Measurements from ENCODE around the gene RXFP2.

The RXFP2 gene

DNA sequence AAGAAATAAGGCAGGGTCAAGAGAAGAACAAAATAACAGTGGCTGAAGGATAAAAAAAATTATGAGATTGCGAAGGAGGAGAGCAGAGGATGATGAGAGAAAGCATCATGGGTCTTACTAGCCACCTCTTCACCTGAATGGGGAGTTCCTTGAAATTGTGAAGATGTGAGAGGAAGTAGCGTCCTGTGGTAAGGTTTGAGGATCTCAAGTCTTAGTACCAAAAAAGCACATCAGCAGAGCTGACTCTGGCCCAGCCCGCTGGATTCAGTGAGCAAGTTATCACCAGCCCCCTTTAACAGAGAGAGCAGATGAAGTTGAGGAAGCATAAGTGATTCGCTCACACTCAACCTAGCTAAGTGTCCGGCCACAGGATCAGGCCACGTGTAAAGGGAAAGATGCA, 61.8 kb downstream of the RXFP2 start:
- Histone ChIP-seq H3K27ac (ENCODE audit: low read depth, low read length) (no peak overlapping the region), H3K36me3 (ENCODE audit: control insufficient read depth, insufficient read depth, low read length) (no peaks in the 10 kb centered on the region), H3K4me1 (ENCODE audit: control insufficient read depth, insufficient read depth, low read length) (no peaks in the 10 kb centered on the region), H3K9ac (ENCODE audit: low read length) (no peak overlapping the region), H3K27me3 (ENCODE audit: control insufficient read depth, insufficient read depth, low read length) (no peaks in the 10 kb centered on the region), H3K4me3 (ENCODE audit: low read length) (no peak overlapping the region)

DNA sequence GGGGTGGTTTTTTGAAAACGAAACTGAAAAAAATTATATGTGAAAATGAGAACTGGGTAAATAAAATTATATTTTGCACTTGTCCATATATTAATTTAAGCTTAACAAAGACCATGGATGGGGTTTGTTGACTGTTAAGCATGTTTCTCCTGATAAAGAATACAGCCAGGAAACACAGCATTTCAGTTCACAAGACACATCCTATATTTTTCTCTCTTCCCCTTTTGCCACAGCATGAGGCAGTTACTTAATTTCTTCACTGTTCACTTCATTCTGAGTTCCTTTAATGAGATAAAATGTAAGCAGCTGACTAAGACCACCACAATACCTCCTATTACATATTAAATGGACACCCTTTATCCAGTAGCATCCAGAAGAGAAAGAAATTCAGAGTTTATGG, 64.0 kb downstream of the RXFP2 start:
- Histone ChIP-seq H3K27ac (ENCODE audit: low read depth, low read length) (no peak overlapping the region), H3K9ac (ENCODE audit: low read length) (no peak overlapping the region)

DNA sequence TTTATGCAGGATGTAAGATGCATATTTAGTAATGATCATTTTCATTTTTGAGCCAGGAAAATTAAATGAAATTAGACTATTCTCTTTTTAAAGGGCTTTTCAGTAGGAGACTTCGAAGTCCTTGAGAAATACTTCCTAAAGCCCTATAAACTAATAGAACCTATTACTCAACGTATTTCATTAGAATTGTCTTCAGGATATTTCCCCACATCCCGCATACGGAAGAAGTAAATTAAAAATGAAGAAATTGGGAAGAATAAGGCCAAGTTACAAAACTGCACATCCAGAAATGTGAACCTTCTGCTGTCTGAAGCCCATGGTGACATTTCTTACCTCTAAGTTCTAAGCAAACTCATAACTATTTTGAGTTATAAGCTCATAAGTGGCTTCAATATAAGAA, 66.5 kb downstream of the RXFP2 start:
- no peak overlapping the region for H3K27ac ChIP-seq (ENCODE audit: low read depth, low read length)

More for the DNA sequence above, 64.0 kb downstream of the RXFP2 start:
- no peaks in the 10 kb centered on the region for H3K4me1 ChIP-seq (ENCODE audit: control insufficient read depth, insufficient read depth, low read length)
- H3K27me3 ChIP-seq (ENCODE audit: control insufficient read depth, insufficient read depth, low read length) = no peaks in the 10 kb centered on the region
- H3K4me3 ChIP-seq (ENCODE audit: low read length) = no peak overlapping the region
- H3K36me3 ChIP-seq (ENCODE audit: control insufficient read depth, insufficient read depth, low read length) = no peaks in the 10 kb centered on the region

DNA sequence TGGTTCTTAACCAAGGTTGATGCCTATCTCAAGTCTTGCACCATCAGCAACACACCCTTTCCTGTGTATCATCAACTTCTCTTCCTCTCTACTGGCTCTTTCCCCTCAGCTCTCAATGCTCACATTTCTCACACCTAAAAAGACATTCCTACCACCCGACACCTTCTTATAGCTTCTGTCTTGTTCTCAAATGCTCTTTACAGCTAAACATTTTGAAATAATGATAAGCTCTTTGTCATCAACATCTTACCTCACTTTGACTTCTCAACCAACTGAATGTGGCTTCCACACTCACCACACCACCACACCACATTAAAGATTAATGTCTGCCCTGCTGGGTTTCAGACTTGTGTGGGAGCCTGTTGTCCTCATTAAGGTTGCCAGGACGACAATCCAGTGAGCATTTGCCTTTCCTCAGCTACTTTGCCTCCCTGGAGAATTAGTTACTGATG, 67.8 kb downstream of the RXFP2 start:
- H3K4me3 ChIP-seq (ENCODE audit: low read length) = no peak overlapping the region
- H3K27ac ChIP-seq (ENCODE audit: low read depth, low read length) = no peak overlapping the region
- no peaks in the 10 kb centered on the region for H3K36me3 ChIP-seq (ENCODE audit: control insufficient read depth, insufficient read depth, low read length)
- no peaks in the 10 kb centered on the region for H3K27me3 ChIP-seq (ENCODE audit: control insufficient read depth, insufficient read depth, low read length)
- no peak overlapping the region for H3K9ac ChIP-seq (ENCODE audit: low read length)
- H3K4me1 ChIP-seq (ENCODE audit: control insufficient read depth, insufficient read depth, low read length) = no peaks in the 10 kb centered on the region

More for the DNA sequence above, 66.5 kb downstream of the RXFP2 start:
- no peaks in the 10 kb centered on the region for H3K36me3 ChIP-seq (ENCODE audit: control insufficient read depth, insufficient read depth, low read length)
- H3K4me3 ChIP-seq (ENCODE audit: low read length) = no peak overlapping the region
- H3K27me3 ChIP-seq (ENCODE audit: control insufficient read depth, insufficient read depth, low read length) = no peaks in the 10 kb centered on the region
- no peak overlapping the region for H3K9ac ChIP-seq (ENCODE audit: low read length)
- H3K4me1 ChIP-seq (ENCODE audit: control insufficient read depth, insufficient read depth, low read length) = no peaks in the 10 kb centered on the region

DNA sequence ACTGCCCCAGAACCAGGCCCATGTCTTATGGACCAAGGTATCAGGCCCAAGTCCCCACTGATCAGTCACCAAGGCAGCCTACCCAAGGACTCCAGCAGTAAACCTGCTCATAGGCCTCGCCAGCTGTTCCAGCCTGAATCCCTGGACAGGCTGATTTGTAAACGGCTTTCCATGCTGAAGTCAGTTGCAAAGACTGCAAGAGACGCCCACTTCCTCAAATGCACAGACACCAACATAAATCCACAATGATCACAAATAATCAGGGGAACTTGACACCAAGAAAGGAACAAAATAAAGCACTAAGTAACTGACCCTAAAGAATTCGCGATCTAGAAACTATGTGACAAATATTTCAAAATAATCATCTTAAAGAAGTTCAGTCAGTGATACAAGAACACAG, 75.2 kb downstream of the RXFP2 start:
- H3K4me3 ChIP-seq (ENCODE audit: low read length) = no peak overlapping the region
- no peak overlapping the region for H3K27ac ChIP-seq (ENCODE audit: low read depth, low read length)
- H3K27me3 ChIP-seq (ENCODE audit: control insufficient read depth, insufficient read depth, low read length) = no peaks in the 10 kb centered on the region
- no peak overlapping the region for H3K9ac ChIP-seq (ENCODE audit: low read length)
- no peaks in the 10 kb centered on the region for H3K36me3 ChIP-seq (ENCODE audit: control insufficient read depth, insufficient read depth, low read length)
- H3K4me1 ChIP-seq (ENCODE audit: control insufficient read depth, insufficient read depth, low read length) = no peaks in the 10 kb centered on the region

DNA sequence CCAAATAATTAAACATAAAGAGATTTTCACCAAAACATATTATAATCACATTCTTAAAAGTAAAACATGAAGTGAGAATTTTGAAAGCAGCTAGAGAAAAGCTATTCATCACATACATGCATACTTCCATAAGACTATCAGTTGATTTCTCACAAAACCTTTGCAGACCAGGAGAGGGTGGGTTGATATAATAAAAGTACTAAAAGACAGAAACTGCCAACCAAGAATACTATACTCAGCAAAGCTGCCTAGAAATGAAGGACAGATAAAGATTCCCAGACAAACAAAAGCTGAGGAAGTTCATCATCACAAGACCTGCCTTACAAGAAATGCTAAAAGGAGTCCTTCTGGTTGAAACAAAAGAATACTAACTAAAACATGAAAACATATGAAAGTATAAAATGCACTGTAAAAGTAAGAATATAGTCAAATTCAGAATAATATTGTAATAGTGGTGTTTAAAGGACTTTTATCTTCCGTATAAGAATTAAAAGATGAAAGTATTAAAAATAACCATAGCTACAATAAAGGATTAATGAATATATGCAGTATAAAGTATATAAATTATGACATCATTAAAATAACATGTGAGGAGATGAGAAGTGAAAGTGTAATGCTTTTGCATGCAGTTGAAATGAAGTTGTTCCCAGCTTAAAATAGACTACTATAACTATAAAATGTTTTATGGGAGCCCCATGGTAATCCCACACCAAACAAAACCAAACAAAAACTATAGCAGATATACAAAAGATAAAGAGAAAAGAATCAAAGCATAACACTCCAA, 76.2 kb downstream of the RXFP2 start:
- Histone ChIP-seq H3K4me1 (ENCODE audit: control insufficient read depth, insufficient read depth, low read length) (no peaks in the 10 kb centered on the region), H3K4me3 (ENCODE audit: low read length) (no peak overlapping the region), H3K9ac (ENCODE audit: low read length) (no peak overlapping the region)

DNA sequence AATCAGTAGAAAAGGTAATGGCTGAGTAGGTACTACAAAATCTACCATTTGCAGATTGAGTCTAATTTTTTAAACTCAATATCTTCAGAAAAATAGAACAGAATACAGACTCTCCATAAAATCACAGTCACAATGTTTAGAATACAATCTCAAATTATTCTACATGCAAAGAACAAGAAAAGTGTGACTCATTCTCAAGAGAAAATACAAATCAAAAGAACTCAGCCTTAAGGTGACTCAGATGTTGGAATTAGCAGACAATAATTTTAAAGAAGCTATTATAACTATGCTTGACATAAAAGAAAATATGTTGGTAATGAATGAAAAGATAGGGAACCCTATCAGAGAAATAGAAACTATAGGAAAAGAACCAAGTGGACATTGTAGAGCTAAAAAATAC, 78.9 kb downstream of the RXFP2 start:
- no peaks in the 10 kb centered on the region for H3K36me3 ChIP-seq (ENCODE audit: control insufficient read depth, insufficient read depth, low read length)
- no peaks in the 10 kb centered on the region for H3K27me3 ChIP-seq (ENCODE audit: control insufficient read depth, insufficient read depth, low read length)
- no peak overlapping the region for H3K4me3 ChIP-seq (ENCODE audit: low read length)
- H3K4me1 ChIP-seq (ENCODE audit: control insufficient read depth, insufficient read depth, low read length) = no peaks in the 10 kb centered on the region
- no peak overlapping the region for H3K27ac ChIP-seq (ENCODE audit: low read depth, low read length)
- H3K9ac ChIP-seq (ENCODE audit: low read length) = no peak overlapping the region

More for the DNA sequence above, 76.2 kb downstream of the RXFP2 start:
- Histone ChIP-seq H3K27me3 (ENCODE audit: control insufficient read depth, insufficient read depth, low read length) (no peaks in the 10 kb centered on the region), H3K27ac (ENCODE audit: low read depth, low read length) (no peak overlapping the region), H3K36me3 (ENCODE audit: control insufficient read depth, insufficient read depth, low read length) (no peaks in the 10 kb centered on the region)

DNA sequence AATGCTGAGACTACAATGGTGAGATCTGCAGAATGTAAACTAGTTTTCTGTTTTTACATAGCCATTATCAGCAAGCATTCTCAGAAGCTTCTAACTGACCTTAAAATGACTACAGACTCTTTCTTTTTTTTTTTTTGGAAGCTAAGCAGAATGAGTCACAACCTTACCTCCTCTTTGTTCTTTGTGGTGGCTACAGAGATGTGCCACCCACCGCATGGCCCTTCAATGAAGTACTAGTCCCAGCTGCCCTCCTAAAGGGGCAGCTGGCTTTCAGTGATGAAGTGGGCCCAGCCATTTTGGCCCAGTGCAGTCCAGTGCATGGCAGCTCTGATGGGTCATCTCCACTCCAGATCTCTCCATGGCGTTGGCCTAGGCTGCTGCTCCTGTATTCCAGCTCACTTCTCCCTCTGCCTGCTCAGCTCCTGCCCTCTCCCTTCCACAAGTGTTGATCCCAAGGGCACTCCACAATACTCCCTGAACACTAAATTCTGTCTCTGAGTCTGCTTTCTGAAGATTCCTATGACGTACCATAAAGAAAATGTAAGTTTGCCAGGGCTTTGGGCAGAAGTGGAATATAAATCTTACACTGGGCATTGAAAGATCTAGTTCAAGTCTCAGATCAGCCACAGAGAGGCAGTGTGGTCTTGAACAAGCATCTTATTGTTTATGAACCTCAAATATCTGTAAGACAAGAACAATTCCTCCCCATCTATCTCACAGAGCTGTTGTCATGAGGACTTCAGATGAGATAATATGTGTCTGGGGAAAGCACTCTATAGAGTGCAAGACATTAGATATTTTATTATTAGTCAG, 85.6 kb downstream of the RXFP2 start:
- Histone ChIP-seq H3K27ac (ENCODE audit: low read depth, low read length) (no peak overlapping the region), H3K4me1 (ENCODE audit: control insufficient read depth, insufficient read depth, low read length) (no peaks in the 10 kb centered on the region), H3K4me3 (ENCODE audit: low read length) (no peak overlapping the region), H3K9ac (ENCODE audit: low read length) (no peak overlapping the region), H3K36me3 (ENCODE audit: control insufficient read depth, insufficient read depth, low read length) (no peaks in the 10 kb centered on the region), H3K27me3 (ENCODE audit: control insufficient read depth, insufficient read depth, low read length) (no peaks in the 10 kb centered on the region)

DNA sequence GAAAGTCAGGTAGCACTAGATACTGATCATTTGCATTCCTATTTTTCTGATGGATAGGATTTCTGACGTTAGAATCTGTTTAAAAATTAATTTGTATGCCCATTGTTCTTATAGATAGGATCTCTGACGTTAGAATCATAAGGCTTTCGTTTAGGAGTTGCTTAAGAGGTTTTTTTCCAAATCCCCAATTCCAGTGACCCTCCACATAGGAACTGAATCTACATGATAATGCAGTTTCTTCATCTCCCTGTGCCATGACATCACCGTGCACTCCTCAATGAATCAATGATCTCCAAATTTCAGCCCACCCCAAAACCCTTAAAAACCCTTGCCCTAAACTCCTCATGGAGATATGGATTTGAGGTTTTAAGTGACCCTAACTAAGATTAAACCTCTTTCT, 87.2 kb downstream of the RXFP2 start:
- Histone ChIP-seq H3K36me3 (ENCODE audit: control insufficient read depth, insufficient read depth, low read length) (no peaks in the 10 kb centered on the region), H3K27ac (ENCODE audit: low read depth, low read length) (no peak overlapping the region), H3K9ac (ENCODE audit: low read length) (no peak overlapping the region), H3K27me3 (ENCODE audit: control insufficient read depth, insufficient read depth, low read length) (no peaks in the 10 kb centered on the region), H3K4me1 (ENCODE audit: control insufficient read depth, insufficient read depth, low read length) (no peaks in the 10 kb centered on the region), H3K4me3 (ENCODE audit: low read length) (no peak overlapping the region)

DNA sequence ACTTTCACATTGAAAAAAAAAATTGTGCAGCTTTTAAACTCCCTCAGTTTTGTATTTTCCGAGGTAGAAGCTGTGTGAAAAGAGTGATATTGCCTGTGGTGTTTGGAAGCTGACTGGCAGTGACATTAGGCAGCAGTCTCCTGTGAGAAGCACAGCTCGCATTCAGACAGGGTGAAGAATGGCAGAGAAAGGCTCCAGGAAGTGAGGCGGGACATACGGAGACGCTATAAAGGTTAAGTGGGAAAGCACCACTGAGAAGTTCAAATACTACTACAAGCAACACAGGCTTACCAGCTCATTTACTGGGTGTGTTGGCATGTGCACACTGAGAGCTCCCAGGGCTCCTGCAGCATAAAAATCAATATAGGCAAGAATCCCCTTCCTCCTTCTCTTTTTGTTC, 88.4 kb downstream of the RXFP2 start:
- Histone ChIP-seq H3K27ac (ENCODE audit: low read depth, low read length) (no peak overlapping the region), H3K4me3 (ENCODE audit: low read length) (no peak overlapping the region), H3K9ac (ENCODE audit: low read length) (no peak overlapping the region), H3K36me3 (ENCODE audit: control insufficient read depth, insufficient read depth, low read length) (no peaks in the 10 kb centered on the region), H3K4me1 (ENCODE audit: control insufficient read depth, insufficient read depth, low read length) (no peaks in the 10 kb centered on the region), H3K27me3 (ENCODE audit: control insufficient read depth, insufficient read depth, low read length) (no peaks in the 10 kb centered on the region)

DNA sequence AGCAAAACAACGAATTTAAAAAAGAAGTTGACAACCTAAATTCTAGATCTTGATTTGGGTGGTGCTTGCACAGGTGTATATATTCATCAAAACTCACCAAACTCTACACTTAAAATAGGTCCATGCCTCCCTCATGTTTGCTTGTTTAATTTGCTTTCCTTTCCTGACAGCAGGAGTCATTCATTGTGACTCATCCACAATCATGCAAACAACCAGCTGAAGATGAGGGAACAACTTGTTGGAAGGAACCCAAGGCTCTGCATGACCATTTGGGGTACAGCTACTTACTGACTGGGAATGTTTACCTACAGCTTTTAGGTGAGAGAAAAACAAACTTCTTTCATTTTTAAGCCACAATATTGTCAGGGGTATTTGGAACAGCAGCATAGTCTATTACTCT, 96.6 kb downstream of the RXFP2 start:
- no peak overlapping the region for H3K4me3 ChIP-seq (ENCODE audit: low read length)
- no peaks in the 10 kb centered on the region for H3K36me3 ChIP-seq (ENCODE audit: control insufficient read depth, insufficient read depth, low read length)
- H3K27me3 ChIP-seq (ENCODE audit: control insufficient read depth, insufficient read depth, low read length) = peaks cover 3% of the 10 kb centered on the region
- no peaks in the 10 kb centered on the region for H3K4me1 ChIP-seq (ENCODE audit: control insufficient read depth, insufficient read depth, low read length)
- H3K9ac ChIP-seq (ENCODE audit: low read length) = no peak overlapping the region
- H3K27ac ChIP-seq (ENCODE audit: low read depth, low read length) = no peak overlapping the region

DNA sequence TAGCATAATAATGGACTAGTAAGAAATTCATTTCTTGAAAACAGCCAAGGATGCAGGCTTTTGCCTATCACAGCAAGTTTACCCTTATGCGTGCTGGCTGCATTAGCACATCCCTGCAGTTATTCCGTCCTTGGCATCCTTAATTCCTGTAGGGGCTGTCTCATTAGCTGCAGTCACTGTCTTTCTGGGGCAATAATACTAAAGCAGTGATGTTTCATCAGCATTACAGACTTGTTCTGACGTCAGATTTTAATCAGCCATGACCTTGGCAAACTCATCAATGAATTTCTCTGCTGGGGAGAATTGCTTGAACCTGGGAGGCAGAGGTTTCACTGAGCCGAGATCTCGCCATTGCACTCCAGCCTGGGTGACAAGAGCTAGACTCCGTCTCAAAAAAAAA, 103.7 kb downstream of the RXFP2 start:
- Histone ChIP-seq H3K4me1 (ENCODE audit: control insufficient read depth, insufficient read depth, low read length) (no peaks in the 10 kb centered on the region), H3K36me3 (ENCODE audit: control insufficient read depth, insufficient read depth, low read length) (no peaks in the 10 kb centered on the region), H3K4me3 (ENCODE audit: low read length) (no peak overlapping the region), H3K27me3 (ENCODE audit: control insufficient read depth, insufficient read depth, low read length) (peaks cover 3% of the 10 kb centered on the region), H3K9ac (ENCODE audit: low read length) (no peak overlapping the region), H3K27ac (ENCODE audit: low read depth, low read length) (no peak overlapping the region)
